Measurements from ENCODE around the gene CGN.
"Not testable (repeated sequence)": the region's sequence is repeated elsewhere in the genome, so short reads cannot be mapped to it uniquely, and the experiment has no call there.

Gene CGN

DNA sequence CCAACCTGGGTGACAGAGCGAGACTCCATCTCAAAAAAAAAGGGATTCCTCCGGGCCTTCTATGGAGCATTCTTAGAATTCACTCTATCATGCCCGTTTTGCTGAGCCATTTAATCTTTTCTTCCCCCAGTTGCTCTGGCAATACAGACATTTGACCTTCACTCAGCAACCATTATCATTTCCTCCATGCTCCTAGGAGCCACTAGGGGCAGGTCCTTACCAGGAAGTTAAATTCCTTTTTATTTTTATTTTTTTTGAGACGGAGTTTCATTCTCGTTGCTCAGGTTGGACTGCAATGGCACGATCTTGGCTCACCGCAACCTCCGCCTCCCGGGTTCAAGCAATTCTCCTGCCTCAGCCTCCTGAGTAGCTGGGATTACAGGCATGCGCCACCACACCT lies 9.7 kb upstream of the CGN start:
- no peak for DNase-seq

- DNase-seq, result no peak
Measured at GRCh38 chr1:151502035-151502700, 9.0 kb upstream of the CGN start.

- DNase-seq, result no peak
Measured at GRCh38 chr1:151502859-151503780, 8.1 kb upstream of the CGN start.

GRCh38 chr1:151504252-151504651 lies 6.9 kb upstream of the CGN start:
- DNase-seq, result no peak

DNA sequence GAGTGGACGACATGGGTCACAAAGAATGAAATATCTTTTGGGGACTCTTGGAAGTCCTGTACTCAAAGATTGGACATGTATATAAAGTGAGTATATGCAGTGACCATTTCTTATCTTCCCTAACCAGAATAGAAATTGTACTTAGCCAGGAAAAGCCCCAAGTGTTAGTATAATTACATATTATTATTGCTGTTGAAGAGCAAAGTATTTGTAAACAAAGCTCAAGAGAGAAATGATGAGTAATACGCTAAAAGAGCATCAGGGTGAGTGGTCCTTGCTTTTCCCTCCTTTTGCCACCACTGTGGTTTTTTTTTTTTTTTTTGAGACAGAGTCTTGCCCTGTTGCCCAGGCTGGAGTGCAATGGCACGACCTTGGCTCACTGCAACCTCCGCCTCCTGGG lies 6.4 kb upstream of the CGN start:
- no peak for DNase-seq

DNA sequence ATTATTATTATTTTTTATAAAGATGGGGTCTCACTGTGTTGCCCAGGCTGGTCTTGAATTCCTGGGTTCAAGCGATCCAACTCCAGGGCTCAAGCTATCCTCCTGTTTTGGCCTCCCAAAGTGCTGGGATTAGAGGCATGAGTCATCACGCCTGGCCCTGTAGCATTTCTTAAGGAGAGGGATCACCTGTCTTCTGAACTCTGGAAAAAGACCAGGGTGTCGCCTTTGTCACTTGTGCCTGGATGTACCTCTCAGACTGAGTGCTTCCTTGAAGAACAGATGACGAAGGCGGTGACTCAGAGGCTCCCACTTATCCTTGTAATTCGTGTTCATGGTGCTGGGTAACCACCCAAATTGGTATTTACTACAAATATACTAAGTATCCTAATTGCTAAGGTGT lies 2.4 kb upstream of the CGN start:
- no peak for DNase-seq

- DNase-seq, result no peak
Measured at GRCh38 chr1:151509350-151510019, 1.7 kb upstream of the CGN start.

DNA sequence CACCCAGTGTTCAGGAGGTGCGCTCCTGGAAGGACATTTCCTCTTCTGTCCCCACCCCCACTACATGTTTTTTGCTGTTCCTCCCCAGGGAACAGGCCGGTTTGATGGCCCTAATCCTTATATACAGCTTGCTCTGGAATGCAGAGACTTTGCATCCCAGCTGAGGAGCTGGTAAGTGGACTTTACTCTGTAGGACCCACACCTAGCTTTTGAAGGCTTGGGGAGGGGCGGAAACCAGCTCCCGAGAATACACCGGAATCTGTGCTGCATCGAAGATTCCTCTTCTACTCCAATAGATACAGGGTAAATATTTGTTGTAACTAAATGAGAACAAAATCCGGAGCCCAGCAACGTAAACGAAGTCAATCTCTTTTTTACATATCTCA lies 1.2 kb upstream of the CGN start:
- no peak for DNase-seq

DNA sequence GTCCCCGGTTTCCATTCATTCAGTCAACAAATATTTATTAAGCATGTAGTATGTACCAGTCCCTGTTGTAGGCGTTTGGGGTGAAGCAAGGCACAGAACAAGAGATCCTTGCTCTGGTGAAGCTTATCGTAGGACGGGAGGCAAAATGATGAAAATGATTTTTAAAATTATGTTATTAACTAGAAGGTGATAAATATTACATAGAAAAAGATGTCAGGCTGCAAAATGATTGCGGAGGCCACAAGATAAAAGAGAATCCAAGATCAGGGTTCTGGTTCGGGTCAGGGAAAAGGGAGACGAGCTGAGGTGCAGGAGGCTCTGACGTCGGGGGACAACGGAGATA lies 602 bp upstream of the CGN start:
- DNase-seq, result no peak

DNA sequence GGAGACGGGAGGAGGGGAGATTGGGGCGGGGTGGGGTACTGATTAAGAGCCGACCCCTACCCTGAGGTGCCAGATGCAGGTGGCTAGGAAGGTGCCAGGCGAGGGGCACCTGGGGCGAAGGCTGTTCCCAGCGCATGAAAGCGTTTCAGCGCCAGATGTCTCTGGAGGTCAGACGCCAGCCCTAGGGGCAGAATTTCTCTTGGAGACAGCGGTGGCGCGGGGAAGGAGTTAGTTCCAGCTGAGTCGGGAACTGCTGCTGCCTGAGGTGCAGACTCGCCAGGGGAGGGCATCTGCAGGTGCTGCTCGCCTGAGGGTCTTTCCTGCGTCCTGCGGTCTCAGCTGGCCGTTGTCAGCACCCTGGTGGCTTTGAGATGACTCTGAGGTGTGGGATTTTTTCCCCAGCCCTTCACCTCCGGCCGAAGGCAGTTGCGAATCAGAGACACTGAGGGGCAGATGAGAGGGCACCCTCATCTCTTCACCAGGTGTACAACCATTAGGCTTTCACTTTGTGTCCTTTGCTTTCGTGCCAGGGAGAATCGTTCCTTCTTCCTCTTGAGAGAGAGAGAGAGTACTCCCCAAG lies 539 bp downstream of the CGN start:
- peak in 1 of 2 donors; percentile 27 for DNase-seq

GRCh38 chr1:151512326-151512725 lies 1.1 kb downstream of the CGN start:
- peak in 1 of 2 donors; percentile 7 for DNase-seq

GRCh38 chr1:151512801-151513625 lies 1.8 kb downstream of the CGN start:
- DNase-seq, result no peak

DNA sequence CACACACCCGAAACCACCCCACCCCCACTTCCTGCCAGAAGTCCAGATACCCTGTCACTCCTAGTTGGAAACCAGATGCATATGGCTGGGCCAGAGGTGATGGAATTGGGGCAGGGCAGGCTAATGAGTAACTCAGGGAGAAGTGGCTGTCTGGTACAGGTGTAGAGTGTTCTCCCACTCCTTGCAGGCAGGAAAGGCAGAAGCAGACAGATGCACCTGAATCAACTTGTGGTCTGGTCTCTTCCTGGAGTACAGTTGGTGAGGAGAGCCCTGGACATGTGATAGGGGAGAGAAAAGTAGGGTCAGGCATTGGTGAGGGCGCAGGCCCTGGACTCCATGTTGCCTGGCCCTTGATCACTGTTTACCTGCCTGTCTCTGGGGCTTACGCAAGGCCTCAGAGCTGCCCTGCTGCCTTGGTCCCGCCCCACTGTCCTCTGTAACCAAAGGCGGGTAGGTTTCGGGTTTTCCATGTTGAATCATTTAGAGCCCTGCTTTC lies 2.5 kb downstream of the CGN start:
- no peak for DNase-seq

- DNase-seq, result no peak
Measured at GRCh38 chr1:151514366-151514765, 3.2 kb downstream of the CGN start.

GRCh38 chr1:151515265-151515664 lies 4.1 kb downstream of the CGN start:
- no peak for DNase-seq

DNA sequence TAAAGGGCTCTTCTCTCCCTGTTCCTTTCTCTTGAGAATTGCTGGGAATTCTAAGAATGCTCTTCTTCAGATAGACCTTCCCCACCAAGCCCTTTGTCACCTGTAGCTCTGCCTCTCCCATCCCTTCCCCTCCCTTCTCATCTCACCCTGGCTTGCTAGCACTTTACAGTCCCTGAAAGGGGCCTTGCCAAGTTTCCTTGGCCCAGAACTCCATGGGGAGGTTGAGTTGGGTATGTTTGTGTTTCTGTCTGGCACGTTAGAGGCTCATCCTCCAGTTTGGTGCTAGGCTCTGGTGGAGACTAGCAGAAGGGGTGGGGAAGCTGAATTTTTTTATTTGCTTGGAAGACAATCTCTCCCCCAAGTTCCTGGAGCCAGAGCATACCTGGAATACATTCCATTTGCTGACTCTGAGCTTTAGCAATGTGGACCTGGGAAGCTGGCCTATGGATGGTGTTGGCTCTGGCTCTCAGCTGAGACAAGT lies 4.9 kb downstream of the CGN start:
- no peak for DNase-seq

GRCh38 chr1:151518431-151518830 lies 7.2 kb downstream of the CGN start:
- no peak for DNase-seq

- DNase-seq, result no peak
Measured at GRCh38 chr1:151518936-151519335, 7.7 kb downstream of the CGN start.

DNA sequence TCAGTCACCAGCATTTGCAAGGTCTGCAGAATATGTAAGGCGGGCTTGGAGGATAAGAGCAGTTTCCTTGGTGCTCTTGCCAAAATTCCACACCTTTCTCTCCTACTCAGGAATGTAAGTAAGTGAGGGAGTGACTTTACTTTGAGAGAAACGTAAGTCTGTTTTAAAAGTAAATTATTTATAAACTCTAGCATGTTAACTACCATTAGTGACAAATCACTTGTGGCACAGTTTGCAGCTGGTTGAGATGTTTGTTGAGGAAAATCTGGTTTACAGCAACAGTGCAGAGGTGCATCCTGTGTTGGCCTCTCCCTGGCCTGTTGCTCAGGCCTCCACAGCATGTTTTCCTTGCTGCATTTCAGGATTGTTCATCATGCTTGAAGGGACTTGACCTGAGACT lies 8.5 kb downstream of the CGN start:
- DNase-seq, result no peak

DNA sequence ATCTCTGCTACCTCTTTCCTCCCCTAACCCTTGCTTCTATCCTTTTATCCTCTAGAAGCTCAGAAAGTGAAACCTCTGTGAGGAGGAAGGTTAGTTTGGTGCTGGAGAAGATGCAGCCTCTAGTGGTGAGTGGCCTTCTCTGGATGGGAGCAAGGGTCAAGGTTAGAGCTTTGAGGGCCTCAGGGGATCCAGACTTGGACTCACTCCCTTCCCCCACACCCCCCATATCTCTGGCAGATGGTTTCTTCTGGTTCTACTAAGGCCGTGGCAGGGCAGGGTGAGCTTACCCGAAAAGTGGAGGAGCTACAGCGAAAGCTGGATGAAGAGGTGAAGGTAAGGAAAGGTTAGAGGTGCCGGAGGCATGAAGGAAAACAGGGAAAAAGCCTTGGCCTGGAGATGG lies 9.2 kb downstream of the CGN start:
- no peak for DNase-seq

GRCh38 chr1:151522427-151522826 lies 11.2 kb downstream of the CGN start:
- DNase-seq, result not testable (repeated sequence)

DNA sequence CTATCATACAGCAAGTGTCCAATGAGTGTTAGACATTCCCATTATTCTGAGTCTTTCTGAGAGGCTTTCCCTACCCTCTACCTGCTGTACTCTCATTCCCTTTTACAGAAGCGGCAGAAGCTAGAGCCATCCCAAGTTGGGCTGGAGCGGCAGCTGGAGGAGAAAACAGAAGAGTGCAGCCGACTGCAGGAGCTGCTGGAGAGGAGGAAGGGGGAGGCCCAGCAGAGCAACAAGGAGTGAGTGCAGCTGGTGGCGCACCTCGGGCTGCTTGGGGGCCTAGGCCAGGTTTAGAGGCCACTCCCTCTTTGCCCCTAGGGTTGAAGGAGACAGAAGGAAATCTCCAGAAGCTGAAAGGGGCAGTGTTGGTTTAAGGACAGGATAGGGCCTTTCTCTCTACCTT lies 12.1 kb downstream of the CGN start:
- DNase-seq, result no peak
